ENCODE results near the gene FUS.

DNA sequence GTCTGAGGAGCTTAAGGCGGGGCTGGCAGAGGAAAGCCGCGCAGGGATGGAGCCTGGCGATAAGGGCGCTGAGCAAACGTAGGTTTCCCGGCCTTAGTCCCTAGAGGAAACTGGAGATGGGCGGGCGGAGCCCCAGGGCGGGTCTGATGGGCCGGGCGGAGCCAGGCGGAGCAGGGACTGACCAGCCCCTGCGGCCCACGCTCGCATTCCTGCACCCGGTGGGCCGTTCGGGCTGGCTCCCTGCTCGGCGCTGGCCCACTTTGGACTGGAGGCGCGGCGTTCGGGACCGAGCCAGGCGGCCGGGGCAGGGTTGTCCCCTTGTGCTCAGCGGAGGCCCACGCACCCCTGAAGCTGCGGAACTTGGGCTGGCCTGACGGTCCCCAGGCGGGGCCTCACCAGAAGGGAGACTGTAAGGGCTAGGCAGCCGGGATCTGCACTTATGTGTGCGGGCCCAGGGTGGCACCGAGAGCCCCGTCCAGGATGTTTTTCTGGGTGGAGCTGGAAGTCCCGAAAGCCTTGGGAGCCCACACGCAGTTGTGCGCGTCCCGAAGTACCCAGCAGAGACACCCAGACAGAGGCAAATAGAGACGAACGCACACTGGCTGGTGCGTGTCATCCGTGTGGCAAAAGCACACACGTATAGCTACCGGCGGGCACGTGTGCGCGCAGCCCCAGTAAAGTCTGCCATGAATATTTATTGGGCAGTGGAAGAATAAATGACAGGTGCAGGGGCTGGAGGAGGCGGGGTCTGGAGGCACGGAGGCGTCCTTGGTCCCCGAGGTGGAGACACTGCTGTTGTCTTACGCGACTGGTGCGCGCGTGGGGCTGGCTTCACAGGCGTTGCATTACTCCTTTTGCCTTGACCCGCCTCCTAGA, 35.6 kb downstream of the FUS start:
- TF ChIP-seq CTCF (IDR thresholded peaks at IDR 0.05) (no peak), POLR2AphosphoS5 (IDR thresholded peaks at IDR 0.05) (peak; percentile 15), POLR2A (IDR thresholded peaks at IDR 0.05) (no peak)

All from prostate gland (tissue), 2 donors.